Measurements from ENCODE around the gene TCIRG1. TPM values are rescaled to one million over a fixed set of nuclear protein-coding genes. Genes with fewer than 3 reads are reported as not detected.
A peak's percentile ranks its signal among the peaks of the same experiment; 100 is the strongest.

TCIRG1 gene
- total and polyA plus RNA-seq, 2 of the 13 experiments (the other 11 are each of a cell fraction or from before 2014, with no cell fraction given), result 48.0 to 69.6 TPM

DNA sequence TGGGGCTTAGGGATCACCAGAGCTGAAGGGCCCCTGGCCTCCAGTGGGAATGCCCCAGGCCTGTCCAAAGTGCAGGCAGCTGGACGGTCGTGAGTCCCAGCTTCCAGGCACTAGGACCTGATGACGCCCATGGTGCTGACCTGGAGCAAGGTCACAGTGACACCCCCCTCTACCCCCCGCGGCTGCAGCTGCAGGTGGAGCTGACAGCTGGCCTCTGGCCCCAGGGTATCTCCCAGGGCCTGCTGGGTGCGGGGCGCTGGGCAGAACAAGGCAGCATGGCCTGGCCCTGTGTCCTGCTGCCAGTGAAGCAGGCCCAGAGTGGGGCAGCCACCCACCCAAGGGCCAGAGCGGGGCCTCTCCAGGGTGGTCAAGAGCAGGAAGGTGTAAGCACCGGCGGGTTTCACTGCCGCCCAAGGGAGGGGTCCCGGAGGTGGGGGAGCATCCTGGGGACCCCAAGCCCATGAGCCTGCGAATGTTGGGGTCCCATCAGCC, 553 bp upstream of the TCIRG1 start (continued):
- TF ChIP-seq E2F1 (CRISPR knock-in tag; IDR thresholded peaks at IDR 0.05) (0 out of 2 replicates have a peak, but pooled peaks have one; percentile 20), USF2 (IDR thresholded peaks at IDR 0.05; ENCODE audit: low read depth, low read length) (no peak), USF2 (CRISPR knock-in tag; IDR thresholded peaks at IDR 0.05; ENCODE audit: borderline replicate concordance) (0 out of 2 replicates have a peak, but pooled peaks have one; percentile 6), ARID3A (IDR thresholded peaks at IDR 0.05; ENCODE audit: low read depth, low read length) (no peak), NR2C2 (CRISPR knock-in tag; IDR thresholded peaks at IDR 0.05; ENCODE audit: borderline replicate concordance) (peak; percentile 94), ZNF33B (CRISPR knock-in tag; IDR thresholded peaks at IDR 0.05) (no peak), PAX8 (CRISPR knock-in tag; IDR thresholded peaks at IDR 0.05; ENCODE audit: borderline replicate concordance) (peak; percentile 44; the same call in 1 of the 2 replicates), LCORL (IDR thresholded peaks at IDR 0.05) (no peak), LCORL (CRISPR knock-in tag; IDR thresholded peaks at IDR 0.05) (peak; percentile 98), ATF7 (IDR thresholded peaks at IDR 0.05) (0 out of 2 replicates have a peak, but pooled peaks have one; percentile 21), ATF7 (CRISPR knock-in tag; IDR thresholded peaks at IDR 0.05) (peak; percentile 92), BRF2 (CRISPR knock-in tag; IDR thresholded peaks at IDR 0.05) (no peak; the same call in 1 of the 2 replicates), ZNF547 (CRISPR knock-in tag; IDR thresholded peaks at IDR 0.05) (peak; percentile 49; the same call in 1 of the 2 replicates), ZNF567 (CRISPR knock-in tag; IDR thresholded peaks at IDR 0.05; ENCODE audit: borderline replicate concordance) (peak; percentile 18; the same call in 1 of the 2 replicates), CREB3 (CRISPR knock-in tag; IDR thresholded peaks at IDR 0.05) (no peak), BRCA1 (CRISPR knock-in tag; IDR thresholded peaks at IDR 0.05) (0 out of 2 replicates have a peak, but pooled peaks have one; percentile 85), SMAD1 (CRISPR knock-in tag; IDR thresholded peaks at IDR 0.05; ENCODE audit: borderline replicate concordance, low read depth) (peak; percentile 88), TAF1 (CRISPR knock-in tag; IDR thresholded peaks at IDR 0.05) (peak; percentile 36; the same call in 1 of the 2 replicates), ZNF234 (CRISPR knock-in tag; conservative IDR thresholded peaks at IDR 0.05) (peak; percentile 48; the same call in 1 of the 2 replicates), ZNF709 (CRISPR knock-in tag; IDR thresholded peaks at IDR 0.05) (peak; percentile 64; the same call in 1 of the 2 replicates), ZFP1 (CRISPR knock-in tag; IDR thresholded peaks at IDR 0.05) (no peak; the same call in 1 of the 2 replicates), MAFK (conservative IDR thresholded peaks at IDR 0.05 in 1 of 2, IDR thresholded peaks at IDR 0.05 in 1 of 2; ENCODE audit: low read length in 2 of 2) (no peak), FLYWCH1 (CRISPR knock-in tag; IDR thresholded peaks at IDR 0.05) (no peak)

Measured in HepG2 (cell line).